Activated CD4-positive, CD25-positive, alpha-beta regulatory T cell (primary cell): ENCODE data around the gene TRERF1.
"Not testable (repeated sequence)": the region's sequence is repeated elsewhere in the genome, so short reads cannot be mapped to it uniquely, and the experiment has no call there.

Experiments
- DNase-seq, 4 experiments: peaks; one replicate each; lab custom pipeline; 2025; lab: John Stamatoyannopoulos, UW

Gene TRERF1

GRCh38 chr6:42335896-42336295 is 115.8 kb downstream of the TRERF1 start:
- no peak for DNase-seq

- DNase-seq, result no peak
These were observed 116.9 kb downstream of the TRERF1 start for GRCh38 chr6:42334870-42335269.

- no peak for DNase-seq
These were observed 118.1 kb downstream of the TRERF1 start for GRCh38 chr6:42333612-42334011.

GRCh38 chr6:42332916-42333315 is 118.8 kb downstream of the TRERF1 start:
- no peak for DNase-seq

- DNase-seq, result no peak
These were observed 120.7 kb downstream of the TRERF1 start for GRCh38 chr6:42331019-42331418.

- no peak for DNase-seq
These were observed 125.5 kb downstream of the TRERF1 start for GRCh38 chr6:42326248-42326647.

- DNase-seq, result not testable (repeated sequence)
These were observed 126.9 kb downstream of the TRERF1 start for GRCh38 chr6:42324656-42325324.

- no peak for DNase-seq
These were observed 129.1 kb downstream of the TRERF1 start for GRCh38 chr6:42322676-42323075.

- no peak for DNase-seq
These were observed 129.8 kb downstream of the TRERF1 start for GRCh38 chr6:42321976-42322375.

- no peak for DNase-seq
These were observed 131.0 kb downstream of the TRERF1 start for GRCh38 chr6:42320762-42321161.

- no peak for DNase-seq
These were observed 133.2 kb downstream of the TRERF1 start for GRCh38 chr6:42318480-42318879.

- no peak for DNase-seq
These were observed 134.7 kb downstream of the TRERF1 start for GRCh38 chr6:42316981-42317380.

GRCh38 chr6:42315991-42316970 is 135.4 kb downstream of the TRERF1 start:
- no peak for DNase-seq

- DNase-seq, result no peak
These were observed 136.3 kb downstream of the TRERF1 start for GRCh38 chr6:42315259-42315990.

- DNase-seq, result no peak
These were observed 137.0 kb downstream of the TRERF1 start for GRCh38 chr6:42314571-42315258.

- DNase-seq, result no peak
These were observed 137.7 kb downstream of the TRERF1 start for GRCh38 chr6:42313941-42314570.

GRCh38 chr6:42313038-42313437 is 138.7 kb downstream of the TRERF1 start:
- DNase-seq, result no peak

- no peak for DNase-seq
These were observed 144.6 kb downstream of the TRERF1 start for GRCh38 chr6:42307141-42307470.

GRCh38 chr6:42306439-42307140 is 145.1 kb downstream of the TRERF1 start:
- DNase-seq, result no peak

GRCh38 chr6:42304053-42304712 is 147.5 kb downstream of the TRERF1 start:
- no peak for DNase-seq
